ENCODE data around the gene TTC39C. TPM values are rescaled to one million over a fixed set of nuclear protein-coding genes. Genes with fewer than 3 reads are reported as not detected.

The TTC39C gene
- total and polyA plus RNA-seq, 2 donors (not counting 3 experiments of a cell fraction or from before 2014, with no cell fraction given), result 0.61 to 6.2 TPM

GRCh38 chr18:24003288-24003687 is 11.3 kb upstream of the TTC39C start:
- no peaks in the 10 kb centered on the region for H3K9me1 ChIP-seq (replicated peaks; ENCODE audit: control insufficient read depth, extremely low read depth, insufficient read depth, low read length)
- peaks cover 10 to 15% of the 10 kb centered on the region in 2 experiments for H3K27me3 ChIP-seq (ENCODE audit: control insufficient read depth in 2 of 2, insufficient read depth in 2 of 2, low read length in 2 of 2)
- no TSS peak for BruUV-seq (replicated peaks)
- H2AFZ ChIP-seq (ENCODE audit: low read depth, low read length), result no peak overlapping the region
- no peaks in the 10 kb centered on the region for H3K4me1 ChIP-seq (ENCODE audit: control insufficient read depth, extremely low read depth, insufficient read depth, low read length)
- no peaks in the 10 kb centered on the region for H3K79me2 ChIP-seq (ENCODE audit: control insufficient read depth, insufficient read depth, low read length)
- no peaks in the 10 kb centered on the region for H4K20me1 ChIP-seq (replicated peaks; ENCODE audit: control insufficient read depth, extremely low read depth, insufficient read depth, low read length)
- H3K36me3 ChIP-seq (ENCODE audit: control insufficient read depth in 2 of 2, extremely low read depth in 1 of 2, insufficient read depth in 2 of 2, low read length in 2 of 2), result no peaks in the 10 kb centered on the region
- ChIA-PET CTCF (no interaction called here), POLR2A (no interaction called here)
- H3K9ac ChIP-seq (replicated peaks; ENCODE audit: extremely low read depth, insufficient read depth, low read length), result no peak overlapping the region
- no peak overlapping the region for H3K4me2 ChIP-seq (ENCODE audit: insufficient read depth, low read length)
- no peak for DNase-seq (ENCODE audit: low read depth, low spot score)
- no peak for FAIRE-seq
- H3K4me3 ChIP-seq (replicated peaks in 1 of 3; ENCODE audit: insufficient read depth in 1 of 3, low read depth in 1 of 3, low read length in 3 of 3), result no peak overlapping the region
- H3K9me3 ChIP-seq (replicated peaks; ENCODE audit: control insufficient read depth, insufficient read depth, low read length), result no peaks in the 10 kb centered on the region
- no peak overlapping the region for H3K27ac ChIP-seq (ENCODE audit: insufficient read depth, low read depth, low read length)
- no peak for TF ChIP-seq FOS (IDR thresholded peaks at IDR 0.05; ENCODE audit: borderline replicate concordance, insufficient read depth, low read length)
- no peak for TF ChIP-seq JUN (IDR thresholded peaks at IDR 0.05; ENCODE audit: borderline replicate concordance, insufficient read depth, insufficient read length, low read depth)
- no peak for TF ChIP-seq MYC (IDR thresholded peaks at IDR 0.05; ENCODE audit: low read depth, low read length)
- TF ChIP-seq CTCF (IDR thresholded peaks at IDR 0.05; ENCODE audit: extremely low read depth in 1 of 2, insufficient read depth in 1 of 2, low read depth in 1 of 2, low read length in 2 of 2), result no peak
- TF ChIP-seq, protein P1, sequence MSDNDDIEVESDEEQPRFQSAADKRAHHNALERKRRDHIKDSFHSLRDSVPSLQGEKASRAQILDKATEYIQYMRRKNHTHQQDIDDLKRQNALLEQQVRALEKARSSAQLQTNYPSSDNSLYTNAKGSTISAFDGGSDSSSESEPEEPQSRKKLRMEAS (IDR thresholded peaks at IDR 0.05; ENCODE audit: insufficient read depth, insufficient read length), result no peak
- no peak for TF ChIP-seq POLR2AphosphoS5 (IDR thresholded peaks at IDR 0.05; ENCODE audit: insufficient read depth, low read depth, low read length)
- no peak for TF ChIP-seq POLR2A (IDR thresholded peaks at IDR 0.05; ENCODE audit: low read depth, low read length)
- TF ChIP-seq GATA2 (IDR thresholded peaks at IDR 0.05; ENCODE audit: insufficient read depth, insufficient read length, low read depth, low read length), result no peak
- no peak for TF ChIP-seq EZH2 (IDR thresholded peaks at IDR 0.05; ENCODE audit: borderline replicate concordance, low read depth, low read length, severe bottlenecking)
- dilution Hi-C loops (cut with MboI; ENCODE audit: extremely low pct_ligation_motif_present, low sequenced_read_pairs), result no loop called here
- intact Hi-C loops (cut with micrococcal nuclease), result no loop called here
